Keratinocyte (primary cell): Measurements from ENCODE around the gene ADAM29. TPM values are rescaled to one million over a fixed set of nuclear protein-coding genes. Genes with fewer than 3 reads are reported as not detected.

ENCODE experiments used
- DNase-seq: peaks from one replicate; pipeline ENCODE4 v3.0.0-alpha.2; 2011; ENCODE audit warnings: low read depth, missing footprints, low spot score
- FAIRE-seq: peaks from 2 replicates; lab custom pipeline; 2011; peaks lifted over from hg19 to GRCh38; lab: Jason Lieb, UNC
- H2AFZ ChIP-seq: 2 replicates; pipeline ENCODE4 v1.6.0; 2012; ENCODE audit warnings: low read length, control low read depth, inconsistent platforms; ENCODE audit not compliant: control insufficient read depth
- H3K27ac ChIP-seq: 2 replicates; pipeline ENCODE4 v1.5.1; 2011; ENCODE audit warnings: low read length; ENCODE audit not compliant: control insufficient read depth, insufficient read depth
- H3K27me3 ChIP-seq: 3 replicates; pipeline ENCODE4 v1.6.0; 2011; ENCODE audit warnings: low read length; ENCODE audit not compliant: control insufficient read depth, insufficient read depth; ENCODE audit errors: extremely low read depth
- H3K36me3 ChIP-seq, 2 experiments: 2 replicates in 1 of 2; 3 replicates in 1 of 2; pipeline ENCODE4 v1.5.1; 2011; ENCODE audit warnings: low read length in 2 of 2, mild to moderate bottlenecking in 1 of 2; ENCODE audit not compliant: control insufficient read depth in 2 of 2, insufficient read depth in 2 of 2; ENCODE audit errors: extremely low read depth in 1 of 2
- H3K4me1 ChIP-seq: 3 replicates; pipeline ENCODE4 v1.5.1; 2011; ENCODE audit warnings: low read length; ENCODE audit not compliant: control insufficient read depth, insufficient read depth; ENCODE audit errors: extremely low read depth
- H3K4me2 ChIP-seq: 3 replicates; pipeline ENCODE4 v1.6.0; 2011; ENCODE audit warnings: low read depth, low read length; ENCODE audit not compliant: control insufficient read depth, insufficient read depth; ENCODE audit errors: extremely low read depth
- H3K4me3 ChIP-seq, 3 experiments: fragments of 200-600 bp in 1 of 3; sonication (generic) in 1 of 3; 2 replicates in 2 of 3; 3 replicates in 1 of 3; pipeline ENCODE4 v1.5.1; 2011 to 2016; ENCODE audit warnings: low read length in 3 of 3, mild to moderate bottlenecking in 3 of 3, control low read depth in 2 of 3, inconsistent platforms in 1 of 3, low read depth in 1 of 3, mixed read lengths in 1 of 3, mixed run types in 1 of 3, moderate library complexity in 1 of 3; ENCODE audit not compliant: control insufficient read depth in 2 of 3, insufficient read depth in 2 of 3; ENCODE audit errors: extremely low read depth in 1 of 3
- H3K79me2 ChIP-seq: 2 replicates; pipeline ENCODE4 v1.6.0; 2012; ENCODE audit warnings: low read length; ENCODE audit not compliant: control insufficient read depth, insufficient read depth
- H3K9ac ChIP-seq: 3 replicates; pipeline ENCODE4 v1.6.0; 2011; ENCODE audit warnings: low read length; ENCODE audit not compliant: control insufficient read depth, insufficient read depth; ENCODE audit errors: extremely low read depth
- H3K9me1 ChIP-seq: 3 replicates; pipeline ENCODE4 v1.6.0; 2011; ENCODE audit warnings: low read length; ENCODE audit not compliant: control insufficient read depth, insufficient read depth; ENCODE audit errors: extremely low read depth
- H3K9me3 ChIP-seq: 2 replicates; pipeline ENCODE4 v1.5.1; 2012; ENCODE audit warnings: low read depth, low read length; ENCODE audit not compliant: control insufficient read depth
- H4K20me1 ChIP-seq: 3 replicates; pipeline ENCODE4 v1.6.0; 2011; ENCODE audit warnings: low read length; ENCODE audit not compliant: control insufficient read depth, insufficient read depth; ENCODE audit errors: extremely low read depth
- EZH2 ChIP-seq: IDR thresholded peaks from one replicate; pipeline ENCODE4 v1.6.1; 2012; ENCODE audit warnings: inconsistent platforms, mild to moderate bottlenecking, low read length, moderate library complexity
- dilution Hi-C: fragments of 300-500 bp; cut with MboI; formaldehyde crosslinking; loops from one replicate; pipeline ENCODE4 v1.7.0; 2020; ENCODE audit warnings: low sequenced_read_pairs; ENCODE audit not compliant: extremely low pct_ligation_motif_present
- polyA minus RNA-seq, 3 experiments: library from RNA; depleted of rRNA, polyadenylated mRNA; stranded (reverse); fragments of >200 nt; gene quantifications; 1 replicate in 1 of 3; 2 replicates in 1 of 3; 3 replicates in 1 of 3; pipeline ENCODE4 v1.2.3, GENCODE V29; 2011
- polyA plus RNA-seq, 5 experiments: library from polyadenylated mRNA; depleted of rRNA in 3 of 5; stranded (reverse) in 3 of 5; stranded (forward) in 1 of 5; unstranded in 1 of 5; fragments of >200 nt; gene quantifications; 1 replicate in 1 of 5; 2 replicates in 3 of 5; 3 replicates in 1 of 5; pipeline versions ENCODE4 v1.2.1 to v1.2.3, GENCODE V29; 2011 to 2012; ENCODE audit warnings: missing spikeins in 2 of 5, low read depth in 1 of 5, low replicate concordance in 1 of 5
- TF ChIP-seq, protein P1 (sequence below), 3 experiments: IDR thresholded peaks in 1 of 3; conservative IDR thresholded peaks in 1 of 3; optimal IDR thresholded peaks in 1 of 3; 2 replicates in 2 of 3; 3 replicates in 1 of 3; pipeline versions ENCODE3 to v1.5.1; 2011; ENCODE audit warnings: low read length in 3 of 3, mild to moderate bottlenecking in 3 of 3, moderate library complexity in 2 of 3, control low read depth in 1 of 3, inconsistent platforms in 1 of 3; ENCODE audit not compliant: insufficient read depth in 2 of 3; ENCODE audit errors: extremely low read depth in 1 of 3

Gene ADAM29
- polyA plus RNA-seq (0.05 TPM in 1 of 3 replicates, not detected in the others), polyA minus RNA-seq (0.07 TPM in 1 of 3 replicates, not detected in the others)
- not detected for polyA plus RNA-seq (2011; ENCODE audit: low read depth)
- not detected in 2 replicates for polyA plus RNA-seq (2011; cell fraction: cytosol; rRNA removed)
- polyA plus RNA-seq (2011; cell fraction: nucleus; rRNA removed): not detected in 2 replicates
- not detected in 2 replicates for polyA plus RNA-seq (2012; ENCODE audit: low replicate concordance)
- not detected for polyA minus RNA-seq (2011; cell fraction: cytosol; rRNA and poly(A)+ RNA removed)
- not detected in 2 replicates for polyA minus RNA-seq (2011; cell fraction: nucleus; rRNA and poly(A)+ RNA removed)

DNA sequence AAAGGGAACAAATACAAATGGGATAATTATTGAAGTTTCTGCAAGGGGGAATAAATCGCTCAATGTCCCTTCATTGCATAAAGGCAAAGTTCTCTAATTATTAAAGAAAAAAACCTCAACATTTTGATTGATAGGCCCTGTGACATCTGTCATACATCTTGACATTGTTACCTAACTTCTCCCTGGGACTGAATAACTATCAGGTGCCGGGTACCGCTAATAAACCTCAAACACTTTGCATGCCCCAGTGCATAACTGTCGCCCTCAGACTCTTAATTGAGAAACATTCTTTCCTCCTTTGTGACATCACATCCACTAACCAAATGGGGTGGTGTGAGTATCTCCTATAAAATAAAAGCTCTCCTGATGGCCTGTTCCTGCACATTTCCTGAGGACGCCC, at the start of gene ADAM29:
Gene ADAM29, plus strand, starts transcription at position 301 of the 400 bp plus-strand sequence. CDS start 57,168 bp downstream, outside the sequence.
- dilution Hi-C loops: no loop called here
- H3K4me1 ChIP-seq: no peaks in the 10 kb centered on the region
- no peak within 1 kb of the TSS for H3K4me3 ChIP-seq
- H3K9me3 ChIP-seq: no peaks in the 10 kb centered on the region
- FAIRE-seq (no peak), DNase-seq (no peak)
- no peaks in the 10 kb centered on the region for H3K27me3 ChIP-seq
- H3K9me1 ChIP-seq: no peaks in the 10 kb centered on the region
- TF ChIP-seq, protein P1, sequence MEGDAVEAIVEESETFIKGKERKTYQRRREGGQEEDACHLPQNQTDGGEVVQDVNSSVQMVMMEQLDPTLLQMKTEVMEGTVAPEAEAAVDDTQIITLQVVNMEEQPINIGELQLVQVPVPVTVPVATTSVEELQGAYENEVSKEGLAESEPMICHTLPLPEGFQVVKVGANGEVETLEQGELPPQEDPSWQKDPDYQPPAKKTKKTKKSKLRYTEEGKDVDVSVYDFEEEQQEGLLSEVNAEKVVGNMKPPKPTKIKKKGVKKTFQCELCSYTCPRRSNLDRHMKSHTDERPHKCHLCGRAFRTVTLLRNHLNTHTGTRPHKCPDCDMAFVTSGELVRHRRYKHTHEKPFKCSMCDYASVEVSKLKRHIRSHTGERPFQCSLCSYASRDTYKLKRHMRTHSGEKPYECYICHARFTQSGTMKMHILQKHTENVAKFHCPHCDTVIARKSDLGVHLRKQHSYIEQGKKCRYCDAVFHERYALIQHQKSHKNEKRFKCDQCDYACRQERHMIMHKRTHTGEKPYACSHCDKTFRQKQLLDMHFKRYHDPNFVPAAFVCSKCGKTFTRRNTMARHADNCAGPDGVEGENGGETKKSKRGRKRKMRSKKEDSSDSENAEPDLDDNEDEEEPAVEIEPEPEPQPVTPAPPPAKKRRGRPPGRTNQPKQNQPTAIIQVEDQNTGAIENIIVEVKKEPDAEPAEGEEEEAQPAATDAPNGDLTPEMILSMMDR (optimal IDR thresholded peaks at IDR 0.05 in 1 of 3, IDR thresholded peaks at IDR 0.05 in 1 of 3, conservative IDR thresholded peaks at IDR 0.05 in 1 of 3; ENCODE audit: extremely low read depth in 1 of 3, insufficient read depth in 2 of 3, low read length in 3 of 3): no peak
- no peak for TF ChIP-seq EZH2
- no peak within 1 kb of the TSS for H3K27ac ChIP-seq
- no peaks in the 10 kb centered on the region for H4K20me1 ChIP-seq
- no peak within 1 kb of the TSS for H2AFZ ChIP-seq
- H3K9ac ChIP-seq: no peak within 1 kb of the TSS
- H3K36me3 ChIP-seq: no peaks in the 10 kb centered on the region
- H3K79me2 ChIP-seq: no peaks in the 10 kb centered on the region
- H3K4me2 ChIP-seq: no peak within 1 kb of the TSS

DNA sequence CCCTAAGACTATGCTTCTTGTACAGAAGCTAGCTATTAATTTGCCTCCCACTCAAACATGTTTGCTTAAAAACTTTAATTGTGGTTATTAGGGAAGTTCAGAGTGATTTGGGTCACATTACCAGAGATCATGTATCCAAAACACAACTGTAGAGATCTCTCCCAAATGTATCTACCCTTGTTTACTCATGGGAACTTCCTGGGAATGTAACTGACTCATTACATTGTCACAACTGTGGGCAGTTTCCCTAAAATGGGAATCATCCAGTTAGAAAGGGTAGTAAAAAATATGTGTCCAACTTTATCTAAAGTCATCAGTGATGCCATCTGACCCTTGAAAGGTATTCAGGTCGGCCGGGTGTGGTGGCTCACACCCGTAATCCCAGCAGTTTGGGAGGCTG, 48.8 kb upstream of the ADAM29 start:
- dilution Hi-C loops: no loop called here
- Histone ChIP-seq H3K9ac (no peak overlapping the region), H3K36me3 (no peaks in the 10 kb centered on the region), H3K4me3 (no peak overlapping the region), H3K4me2 (no peak overlapping the region), H3K9me1 (no peaks in the 10 kb centered on the region), H3K79me2 (no peaks in the 10 kb centered on the region), H4K20me1 (no peaks in the 10 kb centered on the region), H3K27me3 (no peaks in the 10 kb centered on the region), H3K9me3 (no peaks in the 10 kb centered on the region), H3K4me1 (no peaks in the 10 kb centered on the region), H3K27ac (no peak overlapping the region), H2AFZ (no peak overlapping the region)
- no peak for DNase-seq
- no peak for TF ChIP-seq EZH2
- TF ChIP-seq, protein P1 (optimal IDR thresholded peaks at IDR 0.05 in 1 of 3, IDR thresholded peaks at IDR 0.05 in 1 of 3, conservative IDR thresholded peaks at IDR 0.05 in 1 of 3; ENCODE audit: extremely low read depth in 1 of 3, insufficient read depth in 2 of 3, low read length in 3 of 3): no peak
- no peak for FAIRE-seq
